ENCODE data around the gene AHCYL2.

Gene AHCYL2

GRCh38 chr7:129256221-129256620 is 31.4 kb downstream of the AHCYL2 start:
- no peak for DNase-seq (ENCODE audit: low spot score)
- no peak for TF ChIP-seq CTCF (IDR thresholded peaks at IDR 0.05; ENCODE audit: extremely low read depth, missing control alignments)

GRCh38 chr7:129257168-129257567 is 32.3 kb downstream of the AHCYL2 start:
- TF ChIP-seq CTCF (IDR thresholded peaks at IDR 0.05; ENCODE audit: extremely low read depth, missing control alignments): no peak
- no peak for DNase-seq (ENCODE audit: low spot score)

- TF ChIP-seq CTCF (IDR thresholded peaks at IDR 0.05; ENCODE audit: extremely low read depth, missing control alignments): no peak
- no peak for DNase-seq (ENCODE audit: low spot score)
These were observed 34.0 kb downstream of the AHCYL2 start for GRCh38 chr7:129258649-129259389.

GRCh38 chr7:129262324-129262723 is 37.5 kb downstream of the AHCYL2 start:
- no peak for DNase-seq (ENCODE audit: low spot score)
- TF ChIP-seq CTCF (IDR thresholded peaks at IDR 0.05; ENCODE audit: extremely low read depth, missing control alignments): no peak

GRCh38 chr7:129263168-129263567 is 38.3 kb downstream of the AHCYL2 start:
- DNase-seq (ENCODE audit: low spot score): no peak
- TF ChIP-seq CTCF (IDR thresholded peaks at IDR 0.05; ENCODE audit: extremely low read depth, missing control alignments): no peak

GRCh38 chr7:129264534-129264933 is 39.7 kb downstream of the AHCYL2 start:
- no peak for DNase-seq (ENCODE audit: low spot score)
- no peak for TF ChIP-seq CTCF (IDR thresholded peaks at IDR 0.05; ENCODE audit: extremely low read depth, missing control alignments)

- TF ChIP-seq CTCF (IDR thresholded peaks at IDR 0.05; ENCODE audit: extremely low read depth, missing control alignments): no peak
These were observed 40.5 kb downstream of the AHCYL2 start for GRCh38 chr7:129265328-129265727.

More at GRCh38 chr7:129265328-129265727, 40.5 kb downstream of the AHCYL2 start:
- DNase-seq (ENCODE audit: low spot score): no peak

All from GM20000 (cell line).